HepG2 (cell line): ENCODE data around the gene IL1RAP. TPM values are rescaled to one million over a fixed set of nuclear protein-coding genes. Genes with fewer than 3 reads are reported as not detected.

Experiments
- ATAC-seq: fragments of 200-7000 bp; cut with Tn5 transposase; 3 replicates; pipeline ENCODE4 v1.9.1; 2020; ENCODE audit warnings: mild to moderate bottlenecking, moderate library complexity
- BruUV-seq: library from RNA; stranded (reverse); fragments of 400-500 nt; replicated peaks from 2 replicates; lab custom pipeline; 2021; lab: Mats Ljungman, UMichigan
- CTCF ChIA-PET: fragments of 300-600 bp; formaldehyde crosslinking; extraction: SDS; loops from one replicate; lab custom pipeline; 2021; ENCODE audit warnings: low total read pairs, inconsistent platforms, low intra/inter-chr PET ratio; lab: Yijun Ruan, JAX
- POLR2A ChIA-PET: fragments of 350-600 bp; sonication (Branson Sonifier 250); formaldehyde crosslinking; loops from one replicate; lab custom pipeline; 2020; ENCODE audit warnings: antibody characterized with exemption, inconsistent platforms; lab: Yijun Ruan, JAX
- DNase-seq: peaks from one replicate; pipeline ENCODE4 v3.0.0-alpha.2; 2015; ENCODE audit warnings: low spot score
- FAIRE-seq: peaks from 3 replicates; lab custom pipeline; 2011; peaks lifted over from hg19 to GRCh38; lab: Jason Lieb, UNC
- H2AFZ ChIP-seq: one replicate; pipeline ENCODE4 v1.6.1; 2011; ENCODE audit warnings: low read length, inconsistent platforms
- H3K27ac ChIP-seq: fragments of 300-600 bp; 3 replicates; pipeline ENCODE4 v1.8.0; 2011; ENCODE audit warnings: mixed run types, mild to moderate bottlenecking, mixed read lengths, low read length, inconsistent platforms; ENCODE audit not compliant: insufficient read depth; ENCODE audit errors: extremely low read length
- H3K27me3 ChIP-seq, 2 experiments: fragments of 200-600 bp in 1 of 2; 2 replicates in 1 of 2; 3 replicates in 1 of 2; pipeline versions ENCODE4 v1.6.0 to v1.8.0; 2011; ENCODE audit warnings: low read length in 2 of 2, mild to moderate bottlenecking in 2 of 2, moderate library complexity in 2 of 2, inconsistent platforms in 1 of 2; ENCODE audit not compliant: insufficient read depth in 2 of 2, control insufficient read depth in 1 of 2
- H3K36me3 ChIP-seq, 2 experiments: fragments of 200-600 bp in 1 of 2; replicated peaks in 1 of 2; 2 replicates in 1 of 2; 3 replicates in 1 of 2; pipeline versions ENCODE4 v1.5.1 to v1.8.0; 2011; ENCODE audit warnings: low read length in 2 of 2, inconsistent platforms in 1 of 2; ENCODE audit not compliant: insufficient read depth in 2 of 2, control insufficient read depth in 1 of 2
- H3K4me1 ChIP-seq: 2 replicates; pipeline ENCODE4 v1.5.1; 2012; ENCODE audit warnings: low read length, inconsistent platforms; ENCODE audit not compliant: insufficient read depth
- H3K4me2 ChIP-seq: 2 replicates; pipeline ENCODE4 v1.6.0; 2011; ENCODE audit warnings: low read depth, low read length, inconsistent platforms
- H3K4me3 ChIP-seq, 3 experiments: fragments of 200-600 bp in 1 of 3; sonication (generic), shearing (Covaris generic) in 1 of 3; replicated peaks in 1 of 3; 2 replicates each; pipeline ENCODE4 v1.5.1; 2011 to 2016; ENCODE audit warnings: low read length in 3 of 3, inconsistent platforms in 2 of 3, low read depth in 2 of 3, mild to moderate bottlenecking in 2 of 3, control low read depth in 1 of 3, mixed read lengths in 1 of 3; ENCODE audit not compliant: insufficient read depth in 1 of 3
- H3K79me2 ChIP-seq: one replicate; pipeline ENCODE4 v1.6.1; 2011; ENCODE audit warnings: low read length, inconsistent platforms; ENCODE audit not compliant: insufficient read depth
- H3K9ac ChIP-seq: 2 replicates; pipeline ENCODE4 v1.6.0; 2011; ENCODE audit warnings: mild to moderate bottlenecking, low read depth, low read length, inconsistent platforms; ENCODE audit not compliant: insufficient read depth
- H3K9me3 ChIP-seq: 2 replicates; pipeline ENCODE4 v1.5.1; 2012; ENCODE audit warnings: mild to moderate bottlenecking, low read length
- H4K20me1 ChIP-seq: 2 replicates; pipeline ENCODE4 v1.6.0; 2011; ENCODE audit warnings: inconsistent platforms, mild to moderate bottlenecking, low read length, moderate library complexity; ENCODE audit not compliant: insufficient read depth
- ISL2 ChIP-seq: sonication (generic); formaldehyde crosslinking; IDR thresholded peaks from 2 replicates; pipeline ENCODE4 v1.5.0; 2020; ENCODE audit warnings: missing genetic modification reagents
- RFX3 ChIP-seq: IDR thresholded peaks from 2 replicates; pipeline ENCODE4 v1.6.1; 2016; ENCODE audit warnings: missing biosample characterization, missing genetic modification reagents
- ZNF777 ChIP-seq: sonication (generic); formaldehyde crosslinking; IDR thresholded peaks from 2 replicates; pipeline ENCODE4 v1.4.0; 2020; ENCODE audit warnings: missing genetic modification reagents
- ZSCAN20 ChIP-seq: sonication (generic); formaldehyde crosslinking; IDR thresholded peaks from 2 replicates; pipeline ENCODE4 v1.4.0; 2020; ENCODE audit warnings: missing genetic modification reagents, mild to moderate bottlenecking, borderline replicate concordance
- WGBS: methylation state at CpG from one replicate; pipeline ENCODE4 v1.1.6; 2017; ENCODE audit warnings: low lambda C conversion rate; 5-methylcytosine and 5-hydroxymethylcytosine counted together
- in situ Hi-C: cut with HindIII; loops from 2 replicates; pipeline ENCODE4 v1.10.0; 2017; ENCODE audit warnings: low pct_unique_long_range_greater_than_20kb; ENCODE audit not compliant: extremely low pct_ligation_motif_present
- intact Hi-C: fragments of 100-400 bp; cut with micrococcal nuclease; formaldehyde crosslinking; loops from one replicate; pipeline ENCODE4 v1.10.0; 2022; ENCODE audit not compliant: unreplicated experiment
- polyA plus RNA-seq, 8 experiments: library from polyadenylated mRNA; depleted of rRNA in 3 of 8; stranded (reverse) in 7 of 8; unstranded in 1 of 8; fragments of >200 nt; fragmentation: Illumina TruSeq in 4 of 8; extraction: Trizol in 4 of 8; gene quantifications; 2 replicates each; pipeline versions ENCODE4 v1.2.1 to v1.2.3, GENCODE V29; 2011 to 2016; ENCODE audit warnings: low read depth in 4 of 8, missing spikeins in 1 of 8, mixed read lengths in 1 of 8; ENCODE audit not compliant: insufficient read depth in 1 of 8
- total RNA-seq, 5 experiments: library from RNA; depleted of rRNA; stranded (reverse); fragments of >200 nt; fragmentation: Illumina TruSeq; extraction: Trizol; gene quantifications; 2 replicates each; pipeline ENCODE4 v1.2.3, GENCODE V29; 2016; ENCODE audit warnings: low read depth in 1 of 5
- TF ChIP-seq, protein P1 (sequence below): sonication (generic); formaldehyde crosslinking; IDR thresholded peaks from 2 replicates; pipeline ENCODE4 v1.8.1; 2022; ENCODE audit warnings: mild to moderate bottlenecking, missing genetic modification reagents
- TF ChIP-seq, protein P2 (sequence below): sonication (generic); formaldehyde crosslinking; conservative IDR thresholded peaks from 2 replicates; pipeline ENCODE4 v1.4.0; 2020; ENCODE audit warnings: missing genetic modification reagents

Gene IL1RAP
- total and polyA plus RNA-seq, 2 of the 13 experiments (the other 11 are each of a cell fraction or from before 2014, with no cell fraction given): 18.3 to 54.9 TPM

DNA sequence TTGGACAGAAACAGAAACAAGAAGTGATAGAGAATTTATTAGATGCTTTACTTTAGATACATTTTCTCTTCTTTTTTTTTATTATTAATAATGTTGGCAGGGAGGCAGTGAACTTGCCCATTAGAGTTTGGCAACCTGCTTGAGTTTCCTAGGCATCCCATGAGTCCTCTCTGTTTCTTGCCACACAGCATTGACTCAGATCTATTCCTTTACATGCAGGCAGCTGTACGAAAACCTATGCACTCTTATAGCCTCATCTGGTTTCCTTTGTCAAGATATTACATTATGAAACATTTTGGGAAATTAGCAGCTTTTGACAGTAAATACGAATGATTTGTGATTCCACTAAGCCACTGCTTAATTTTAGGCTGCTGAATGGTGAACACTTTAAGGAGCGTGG lies 23.3 kb downstream of the IL1RAP start:
- H3K36me3 ChIP-seq: peaks cover 0 to 1% of the 10 kb centered on the region in 2 experiments; a peak in 2 of 5 replicates
- peaks cover 72% of the 10 kb centered on the region for H3K4me1 ChIP-seq
- BruUV-seq: no TSS peak
- no peak overlapping the region for H3K4me2 ChIP-seq
- no peak for TF ChIP-seq ZSCAN20 (CRISPR knock-in tag)
- TF ChIP-seq RFX3 (CRISPR knock-in tag): no peak
- TF ChIP-seq, protein P1, sequence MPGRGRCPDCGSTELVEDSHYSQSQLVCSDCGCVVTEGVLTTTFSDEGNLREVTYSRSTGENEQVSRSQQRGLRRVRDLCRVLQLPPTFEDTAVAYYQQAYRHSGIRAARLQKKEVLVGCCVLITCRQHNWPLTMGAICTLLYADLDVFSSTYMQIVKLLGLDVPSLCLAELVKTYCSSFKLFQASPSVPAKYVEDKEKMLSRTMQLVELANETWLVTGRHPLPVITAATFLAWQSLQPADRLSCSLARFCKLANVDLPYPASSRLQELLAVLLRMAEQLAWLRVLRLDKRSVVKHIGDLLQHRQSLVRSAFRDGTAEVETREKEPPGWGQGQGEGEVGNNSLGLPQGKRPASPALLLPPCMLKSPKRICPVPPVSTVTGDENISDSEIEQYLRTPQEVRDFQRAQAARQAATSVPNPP: no peak
- no peak for TF ChIP-seq ZNF777 (CRISPR knock-in tag)
- no peak for TF ChIP-seq ISL2
- TF ChIP-seq, protein P2, sequence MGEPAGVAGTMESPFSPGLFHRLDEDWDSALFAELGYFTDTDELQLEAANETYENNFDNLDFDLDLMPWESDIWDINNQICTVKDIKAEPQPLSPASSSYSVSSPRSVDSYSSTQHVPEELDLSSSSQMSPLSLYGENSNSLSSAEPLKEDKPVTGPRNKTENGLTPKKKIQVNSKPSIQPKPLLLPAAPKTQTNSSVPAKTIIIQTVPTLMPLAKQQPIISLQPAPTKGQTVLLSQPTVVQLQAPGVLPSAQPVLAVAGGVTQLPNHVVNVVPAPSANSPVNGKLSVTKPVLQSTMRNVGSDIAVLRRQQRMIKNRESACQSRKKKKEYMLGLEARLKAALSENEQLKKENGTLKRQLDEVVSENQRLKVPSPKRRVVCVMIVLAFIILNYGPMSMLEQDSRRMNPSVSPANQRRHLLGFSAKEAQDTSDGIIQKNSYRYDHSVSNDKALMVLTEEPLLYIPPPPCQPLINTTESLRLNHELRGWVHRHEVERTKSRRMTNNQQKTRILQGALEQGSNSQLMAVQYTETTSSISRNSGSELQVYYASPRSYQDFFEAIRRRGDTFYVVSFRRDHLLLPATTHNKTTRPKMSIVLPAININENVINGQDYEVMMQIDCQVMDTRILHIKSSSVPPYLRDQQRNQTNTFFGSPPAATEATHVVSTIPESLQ (CRISPR knock-in tag): no peak
- ATAC-seq: no peak
- H3K27me3 ChIP-seq: no peaks in the 10 kb centered on the region
- WGBS: 94% methylated on average over 3 of the region's 3 CpGs
- no peak overlapping the region for H2AFZ ChIP-seq
- H3K4me3 ChIP-seq: no peak overlapping the region
- no peak overlapping the region for H3K9ac ChIP-seq
- no peaks in the 10 kb centered on the region for H4K20me1 ChIP-seq
- in situ Hi-C loops (no loop called here), intact Hi-C loops (no loop called here)
- H3K79me2 ChIP-seq: peaks cover 79% of the 10 kb centered on the region
- no peaks in the 10 kb centered on the region for H3K9me3 ChIP-seq
- ChIA-PET CTCF (no interaction called here), POLR2A (no interaction called here)
- no peak overlapping the region for H3K27ac ChIP-seq
- no peak for DNase-seq
- no peak for FAIRE-seq
